Ishikawa (cell line): ENCODE measurements around the gene DUSP7.

Source experiments
- EGR1 ChIP-seq: IDR thresholded peaks from 2 replicates; pipeline ENCODE4 v1.6.1; 2012
- EP300 ChIP-seq: IDR thresholded peaks from 2 replicates; pipeline ENCODE4 v1.6.1; 2012; ENCODE audit warnings: borderline replicate concordance
- FOXM1 ChIP-seq: IDR thresholded peaks from 2 replicates; pipeline ENCODE4 v1.6.1; 2012; ENCODE audit warnings: low read depth, borderline replicate concordance
- RAD21 ChIP-seq: IDR thresholded peaks from 2 replicates; pipeline ENCODE4 v1.6.1; 2012; ENCODE audit warnings: low read depth
- TAF1 ChIP-seq: IDR thresholded peaks from 2 replicates; pipeline ENCODE4 v1.6.1; 2012; ENCODE audit warnings: low read depth, mild to moderate bottlenecking
- YY1 ChIP-seq: IDR thresholded peaks from 2 replicates; pipeline ENCODE4 v1.6.1; 2012; ENCODE audit warnings: low read depth
- ZBTB7A ChIP-seq: IDR thresholded peaks from 2 replicates; pipeline ENCODE4 v1.6.1; 2012; ENCODE audit warnings: low read depth
- TF ChIP-seq, protein P1 (sequence below): IDR thresholded peaks from 2 replicates; pipeline ENCODE4 v1.6.1; 2012
- TF ChIP-seq, protein P2 (sequence below): IDR thresholded peaks from 2 replicates; pipeline ENCODE4 v1.6.1; 2012; ENCODE audit warnings: low read depth, mild to moderate bottlenecking

DNA sequence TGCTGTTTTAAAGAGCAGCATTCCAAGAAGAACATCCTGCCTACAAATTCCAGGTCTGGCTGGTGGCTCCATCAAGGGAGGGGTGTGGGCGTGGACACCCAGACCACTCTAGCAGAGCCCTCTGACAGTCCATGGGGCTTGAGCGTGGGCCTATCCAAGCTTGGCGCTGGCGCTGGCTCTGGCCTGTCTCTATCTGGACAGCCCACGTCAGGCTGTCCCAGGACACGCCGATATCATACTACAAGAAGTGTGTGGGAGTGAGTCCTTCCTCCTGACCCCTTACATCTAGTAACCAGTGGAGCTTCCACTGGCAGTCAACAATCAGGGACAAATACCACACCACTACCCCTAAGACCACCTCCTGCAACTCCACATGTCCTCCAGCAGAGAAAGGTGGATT is 17.1 kb upstream of the DUSP7 start:
- no peak for TF ChIP-seq RAD21
- TF ChIP-seq EP300: no peak
- no peak for TF ChIP-seq TAF1
- TF ChIP-seq, protein P1, sequence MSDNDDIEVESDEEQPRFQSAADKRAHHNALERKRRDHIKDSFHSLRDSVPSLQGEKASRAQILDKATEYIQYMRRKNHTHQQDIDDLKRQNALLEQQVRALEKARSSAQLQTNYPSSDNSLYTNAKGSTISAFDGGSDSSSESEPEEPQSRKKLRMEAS: no peak
- TF ChIP-seq, protein P2, sequence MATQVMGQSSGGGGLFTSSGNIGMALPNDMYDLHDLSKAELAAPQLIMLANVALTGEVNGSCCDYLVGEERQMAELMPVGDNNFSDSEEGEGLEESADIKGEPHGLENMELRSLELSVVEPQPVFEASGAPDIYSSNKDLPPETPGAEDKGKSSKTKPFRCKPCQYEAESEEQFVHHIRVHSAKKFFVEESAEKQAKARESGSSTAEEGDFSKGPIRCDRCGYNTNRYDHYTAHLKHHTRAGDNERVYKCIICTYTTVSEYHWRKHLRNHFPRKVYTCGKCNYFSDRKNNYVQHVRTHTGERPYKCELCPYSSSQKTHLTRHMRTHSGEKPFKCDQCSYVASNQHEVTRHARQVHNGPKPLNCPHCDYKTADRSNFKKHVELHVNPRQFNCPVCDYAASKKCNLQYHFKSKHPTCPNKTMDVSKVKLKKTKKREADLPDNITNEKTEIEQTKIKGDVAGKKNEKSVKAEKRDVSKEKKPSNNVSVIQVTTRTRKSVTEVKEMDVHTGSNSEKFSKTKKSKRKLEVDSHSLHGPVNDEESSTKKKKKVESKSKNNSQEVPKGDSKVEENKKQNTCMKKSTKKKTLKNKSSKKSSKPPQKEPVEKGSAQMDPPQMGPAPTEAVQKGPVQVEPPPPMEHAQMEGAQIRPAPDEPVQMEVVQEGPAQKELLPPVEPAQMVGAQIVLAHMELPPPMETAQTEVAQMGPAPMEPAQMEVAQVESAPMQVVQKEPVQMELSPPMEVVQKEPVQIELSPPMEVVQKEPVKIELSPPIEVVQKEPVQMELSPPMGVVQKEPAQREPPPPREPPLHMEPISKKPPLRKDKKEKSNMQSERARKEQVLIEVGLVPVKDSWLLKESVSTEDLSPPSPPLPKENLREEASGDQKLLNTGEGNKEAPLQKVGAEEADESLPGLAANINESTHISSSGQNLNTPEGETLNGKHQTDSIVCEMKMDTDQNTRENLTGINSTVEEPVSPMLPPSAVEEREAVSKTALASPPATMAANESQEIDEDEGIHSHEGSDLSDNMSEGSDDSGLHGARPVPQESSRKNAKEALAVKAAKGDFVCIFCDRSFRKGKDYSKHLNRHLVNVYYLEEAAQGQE: no peak
- TF ChIP-seq FOXM1: no peak
- no peak for TF ChIP-seq YY1
- no peak for TF ChIP-seq EGR1
- TF ChIP-seq ZBTB7A: no peak
